Effector memory CD8-positive, alpha-beta T cell (primary cell): ENCODE results near the gene PITRM1.
"Not testable (repeated sequence)": the region's sequence is repeated elsewhere in the genome, so short reads cannot be mapped to it uniquely, and the experiment has no call there.

Experiments
- ATAC-seq: fragments of 150-1000 bp; cut with Tn5 transposase; replicated peaks from 2 replicates; pipeline ENCODE4 v1.10.0; 2021; ENCODE audit warnings: mild to moderate bottlenecking, moderate library complexity
- DNase-seq, 3 experiments: peaks; one replicate each; pipeline ENCODE4 v3.0.0; 2021
- H3K27ac Mint-ChIP-seq, 2 donors: one replicate each; pipeline ENCODE4 v1.8.0; 2022; ENCODE audit warnings: mild to moderate bottlenecking in 2 of 2, mixed read lengths in 2 of 2, moderate library complexity in 2 of 2
- H3K27me3 Mint-ChIP-seq, 2 donors: one replicate each; pipeline ENCODE4 v1.8.0; 2022; ENCODE audit warnings: mixed read lengths in 2 of 2
- H3K36me3 Mint-ChIP-seq: one replicate; pipeline ENCODE4 v1.8.0; 2022; ENCODE audit warnings: mild to moderate bottlenecking, moderate library complexity, mixed read lengths; ENCODE audit not compliant: insufficient read depth
- H3K4me1 Mint-ChIP-seq, 2 donors: one replicate each; pipeline ENCODE4 v1.8.0; 2022; ENCODE audit warnings: low read depth in 2 of 2, mixed read lengths in 2 of 2
- H3K4me3 Mint-ChIP-seq, 2 donors: one replicate each; pipeline ENCODE4 v1.8.0; 2022; ENCODE audit warnings: mild to moderate bottlenecking in 2 of 2, mixed read lengths in 2 of 2, moderate library complexity in 2 of 2
- H3K9me3 Mint-ChIP-seq, 2 donors: one replicate each; pipeline ENCODE4 v1.8.0; 2022; ENCODE audit warnings: mixed read lengths in 2 of 2

Gene PITRM1

DNA sequence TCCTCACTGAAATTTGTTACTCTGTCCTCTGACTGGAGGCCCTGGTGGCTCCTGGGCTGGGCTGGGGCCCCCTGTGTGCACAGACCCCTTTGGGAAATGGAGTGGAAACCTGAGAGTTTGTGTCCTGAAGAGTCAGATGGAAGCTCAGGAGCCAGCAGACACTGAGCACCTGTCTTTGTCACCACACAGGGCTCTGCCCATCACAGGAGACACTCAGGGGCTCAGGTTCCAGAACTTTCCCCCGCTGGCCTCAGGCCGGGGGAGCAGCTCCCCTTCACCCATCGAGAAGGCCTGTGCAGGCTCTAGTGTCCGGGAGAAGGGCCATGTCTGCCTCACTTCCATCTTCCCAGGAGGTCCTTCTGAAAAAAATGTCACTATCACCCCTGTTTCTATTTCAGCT, 22.3 kb upstream of the PITRM1 start:
- Mint-ChIP-seq H3K4me1 (peaks cover 24 to 25% of the 10 kb centered on the region in 2 donors), H3K36me3 (peaks cover 12% of the 10 kb centered on the region), H3K27ac (peak overlapping the region in 1 of 2 donors; percentile 22), H3K27me3 (peaks cover 36 to 39% of the 10 kb centered on the region in 2 donors), H3K4me3 (no peak overlapping the region), H3K9me3 (no peaks in the 10 kb centered on the region)
- ATAC-seq: no peak
- no peak for DNase-seq

DNA sequence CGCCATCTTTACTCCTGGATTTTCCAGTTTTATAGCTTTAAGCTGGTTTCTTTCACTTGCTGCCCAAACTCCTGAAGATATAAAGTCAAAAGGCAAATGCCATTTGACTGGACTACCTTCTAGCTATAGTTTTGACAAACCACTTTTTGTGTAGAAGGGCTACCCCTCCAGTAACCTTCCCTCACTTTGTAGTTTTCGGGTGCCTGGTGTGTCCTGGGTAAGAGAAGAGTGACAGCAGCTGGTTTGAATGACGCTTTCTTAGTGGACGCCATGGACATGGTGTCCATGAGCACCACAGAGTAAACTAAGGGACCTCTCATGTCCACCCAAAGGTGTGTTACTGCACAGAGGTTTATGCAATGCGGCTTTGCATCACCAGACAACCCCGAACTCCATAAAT, 21.2 kb upstream of the PITRM1 start:
- Mint-ChIP-seq H3K4me3 (no peak overlapping the region), H3K36me3 (peaks cover 10% of the 10 kb centered on the region), H3K27me3 (peaks cover 28 to 35% of the 10 kb centered on the region in 2 donors), H3K9me3 (no peaks in the 10 kb centered on the region), H3K27ac (no peak overlapping the region), H3K4me1 (peaks cover 18 to 19% of the 10 kb centered on the region in 2 donors)
- ATAC-seq (no peak), DNase-seq (no peak)

DNA sequence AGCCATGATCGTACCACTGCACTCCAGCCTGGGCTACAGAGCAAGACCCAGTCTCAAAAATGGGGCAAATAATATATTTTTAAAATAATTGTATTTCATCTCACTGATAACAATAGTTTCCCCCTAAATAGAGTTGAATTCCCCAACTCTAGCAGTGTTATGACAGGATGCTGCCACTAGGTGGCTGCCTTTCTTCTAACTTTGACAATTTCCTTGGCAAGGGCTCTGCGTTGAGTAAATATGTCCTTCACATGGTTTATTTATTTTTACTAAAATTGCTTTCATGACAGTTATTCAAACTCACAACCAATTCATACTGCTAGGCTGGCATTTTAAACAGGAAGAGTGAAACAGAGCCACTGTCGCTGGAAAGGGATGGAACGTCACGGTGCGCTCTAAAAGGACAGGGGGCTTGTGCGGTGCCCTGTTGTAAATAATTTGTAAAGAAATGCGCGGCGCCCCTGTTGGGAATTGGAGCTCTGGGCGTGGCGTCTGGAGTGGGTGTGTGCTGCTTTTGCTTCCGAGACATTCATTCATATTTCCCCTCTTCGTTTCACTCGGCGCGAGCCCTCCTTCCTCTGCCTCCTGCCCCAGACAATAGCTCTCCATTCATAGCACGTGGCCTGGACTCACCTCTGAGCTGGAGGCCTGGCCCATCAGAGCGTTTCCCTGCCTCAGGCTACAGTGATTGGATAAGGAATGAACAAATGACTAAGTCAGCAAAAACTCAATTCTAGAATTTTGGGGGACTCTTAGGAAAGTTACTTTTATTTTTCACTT, 20.5 kb upstream of the PITRM1 start:
- Mint-ChIP-seq H3K9me3 (no peaks in the 10 kb centered on the region), H3K4me3 (peak overlapping the region; percentile 19 to 45), H3K36me3 (peaks cover 6% of the 10 kb centered on the region), H3K27ac (no peak overlapping the region), H3K4me1 (peaks cover 11 to 13% of the 10 kb centered on the region in 2 donors), H3K27me3 (peaks cover 21 to 28% of the 10 kb centered on the region in 2 donors)
- peak; percentile 37 to 51 (median 37) for DNase-seq
- ATAC-seq: peak; percentile 26

DNA sequence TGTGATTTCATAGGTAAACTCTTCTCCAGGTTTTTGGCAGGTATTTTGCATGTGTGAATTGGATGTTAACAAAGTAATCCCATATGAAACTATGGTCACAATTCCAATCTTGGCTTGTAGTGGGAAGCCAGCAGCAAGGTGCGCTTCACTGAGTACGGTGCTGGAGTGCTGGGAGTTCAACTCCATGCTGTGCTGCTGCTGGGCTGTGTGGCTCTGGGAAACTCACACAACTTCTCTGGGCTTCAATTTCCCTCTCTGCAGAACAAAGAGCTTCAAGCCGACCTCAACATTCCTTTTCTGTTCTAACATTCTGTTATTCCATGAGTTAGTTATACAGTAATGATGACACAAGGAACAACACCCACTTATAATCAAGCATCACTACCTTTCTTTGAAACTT, 18.2 kb upstream of the PITRM1 start:
- Mint-ChIP-seq H3K36me3 (no peaks in the 10 kb centered on the region), H3K27me3 (peaks cover 23 to 35% of the 10 kb centered on the region in 2 donors), H3K9me3 (no peaks in the 10 kb centered on the region)

DNA sequence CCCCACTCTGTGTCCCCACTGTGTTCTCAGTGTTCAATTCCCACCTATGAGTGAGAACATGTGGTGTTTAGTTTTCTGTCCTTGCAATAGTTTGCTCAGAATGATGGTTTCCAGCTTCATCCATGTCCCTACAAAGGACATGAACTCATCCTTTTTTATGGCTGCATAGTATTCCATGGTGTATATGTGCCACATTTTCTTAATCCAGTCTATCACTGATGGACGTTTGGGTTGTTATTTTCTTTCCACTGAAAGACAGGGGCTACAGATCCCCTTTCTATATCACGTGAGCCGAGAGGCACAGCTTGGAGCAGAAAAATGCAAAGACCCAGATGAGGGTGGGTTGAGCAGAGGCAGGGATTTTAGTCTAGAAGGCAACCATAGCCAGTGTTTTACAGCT, 14.6 kb upstream of the PITRM1 start:
- not testable (repeated sequence) for H3K27ac Mint-ChIP-seq

More for the DNA sequence above, 18.2 kb upstream of the PITRM1 start:
- Mint-ChIP-seq H3K27ac (no peak overlapping the region), H3K4me3 (no peak overlapping the region), H3K4me1 (peaks cover 4 to 11% of the 10 kb centered on the region in 2 donors)
- no peak for ATAC-seq
- no peak for DNase-seq

DNA sequence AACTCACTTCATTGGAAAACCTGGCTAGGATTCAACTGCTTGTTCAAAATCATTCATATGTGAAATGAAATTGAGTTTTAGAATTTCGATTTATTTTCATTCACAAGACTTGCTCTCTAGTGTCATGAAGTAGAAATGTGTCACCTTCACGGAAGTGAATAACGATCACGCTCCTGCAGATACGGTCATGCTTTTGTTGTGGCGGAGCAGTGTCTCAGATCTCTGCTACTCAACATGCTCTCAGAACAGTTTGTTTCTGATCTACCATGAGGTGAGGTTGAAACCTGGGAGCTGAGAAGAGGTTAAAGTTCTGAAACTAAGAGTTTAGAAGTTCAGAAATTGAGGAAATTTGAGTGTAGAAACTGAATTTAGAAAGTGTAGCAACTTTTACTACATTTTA, 13.8 kb upstream of the PITRM1 start:
- DNase-seq (no peak), ATAC-seq (peak; percentile 55)
- peaks cover 35 to 47% of the 10 kb centered on the region in 2 donors for H3K27me3 Mint-ChIP-seq
- peaks cover 0 to 4% of the 10 kb centered on the region in 2 donors for H3K4me1 Mint-ChIP-seq
- H3K27ac Mint-ChIP-seq: no peak overlapping the region
- H3K36me3 Mint-ChIP-seq: no peaks in the 10 kb centered on the region
- no peaks in the 10 kb centered on the region for H3K9me3 Mint-ChIP-seq
- H3K4me3 Mint-ChIP-seq: no peak overlapping the region

More for the DNA sequence above, 14.6 kb upstream of the PITRM1 start:
- not testable (repeated sequence) for DNase-seq, H3K36me3 Mint-ChIP-seq, ATAC-seq, H3K9me3 Mint-ChIP-seq, H3K4me1 Mint-ChIP-seq, H3K4me3 Mint-ChIP-seq
- peaks cover 28 to 38% of the 10 kb centered on the region in 2 donors for H3K27me3 Mint-ChIP-seq

DNA sequence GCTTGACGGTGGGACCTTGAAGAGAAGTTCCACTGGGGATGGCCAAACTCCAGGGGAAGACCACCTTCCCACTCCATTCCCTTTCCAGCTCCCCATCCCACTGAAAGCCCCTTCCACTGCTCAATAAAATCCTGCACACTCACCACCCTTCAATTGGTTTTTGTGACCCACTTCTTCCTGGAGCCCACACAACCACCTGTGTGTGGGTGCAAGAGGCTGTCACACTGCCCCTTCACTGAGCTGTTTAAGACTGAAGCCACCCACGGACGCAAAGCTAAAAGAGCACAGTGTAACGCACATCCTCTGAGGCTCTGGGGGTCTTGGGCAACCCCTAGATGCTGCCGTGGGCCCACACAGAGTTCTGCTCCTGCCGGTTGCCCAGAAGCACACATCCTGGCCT, 12.8 kb upstream of the PITRM1 start:
- ATAC-seq: no peak
- no peak overlapping the region for H3K27ac Mint-ChIP-seq
- H3K4me1 Mint-ChIP-seq: peaks cover 0 to 4% of the 10 kb centered on the region in 2 donors
- H3K36me3 Mint-ChIP-seq: no peaks in the 10 kb centered on the region
- no peak for DNase-seq
- no peak overlapping the region for H3K4me3 Mint-ChIP-seq
- peaks cover 42 to 48% of the 10 kb centered on the region in 2 donors for H3K27me3 Mint-ChIP-seq
- H3K9me3 Mint-ChIP-seq: no peaks in the 10 kb centered on the region

DNA sequence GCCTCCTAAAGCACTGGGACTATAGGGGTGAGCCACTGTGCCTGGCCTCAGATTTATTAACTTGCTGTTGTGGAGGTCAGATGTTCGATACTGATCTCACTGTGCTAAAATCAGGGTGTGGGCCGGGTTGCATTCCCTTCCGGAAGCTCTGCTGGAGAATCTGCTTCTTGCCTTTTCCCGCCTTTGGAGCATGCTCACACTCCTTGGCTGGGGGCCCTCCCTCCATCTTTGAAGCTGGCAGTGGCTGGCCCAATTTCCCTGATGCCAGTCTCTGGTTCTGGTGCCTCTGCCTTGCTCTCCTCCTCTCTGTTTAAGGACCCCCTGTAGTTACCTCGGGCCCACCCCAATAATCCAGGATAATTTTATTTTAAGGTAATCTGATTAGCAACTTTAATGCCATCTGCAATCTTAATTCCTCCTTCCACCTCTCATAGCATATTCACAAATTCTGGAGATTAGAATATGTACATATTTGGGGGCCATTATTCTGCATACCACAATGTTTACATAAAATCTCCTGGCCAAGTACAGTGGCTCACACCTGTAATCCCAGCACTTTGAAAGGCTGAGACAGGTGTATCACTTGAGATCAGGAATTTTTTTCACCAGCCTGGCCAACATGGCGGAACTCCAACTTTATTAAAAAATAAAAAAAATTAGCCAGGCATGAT, 7.9 kb upstream of the PITRM1 start:
- Mint-ChIP-seq H3K36me3 (no peaks in the 10 kb centered on the region), H3K27ac (no peak overlapping the region), H3K4me3 (no peak overlapping the region), H3K4me1 (no peaks in the 10 kb centered on the region), H3K27me3 (peaks cover 34 to 40% of the 10 kb centered on the region in 2 donors), H3K9me3 (no peaks in the 10 kb centered on the region)
- no peak for DNase-seq
- ATAC-seq: no peak

DNA sequence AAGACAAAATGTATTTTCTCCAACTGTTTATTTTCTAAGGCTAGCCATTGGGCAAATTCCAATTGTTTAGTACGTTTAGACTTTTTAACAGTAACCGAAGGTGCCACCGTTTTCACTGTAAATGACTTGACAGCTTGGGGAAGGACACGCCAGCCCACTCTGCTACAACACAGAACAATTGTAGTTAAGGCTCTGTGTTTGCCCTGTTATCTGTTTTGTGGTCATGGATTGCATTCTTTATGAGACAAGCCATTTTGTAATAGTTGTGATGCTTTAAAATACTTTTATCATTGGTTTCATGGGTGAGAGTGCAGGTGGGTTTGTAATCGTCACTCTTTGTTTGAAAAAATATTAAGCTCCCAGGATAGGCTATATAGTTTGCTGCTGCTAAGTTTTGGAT, 6.6 kb upstream of the PITRM1 start:
- Mint-ChIP-seq H3K36me3 (peaks cover 3% of the 10 kb centered on the region), H3K27me3 (peaks cover 33 to 34% of the 10 kb centered on the region in 2 donors), H3K27ac (no peak overlapping the region), H3K4me1 (no peaks in the 10 kb centered on the region), H3K9me3 (no peaks in the 10 kb centered on the region), H3K4me3 (no peak overlapping the region)
- DNase-seq (no peak), ATAC-seq (no peak)

DNA sequence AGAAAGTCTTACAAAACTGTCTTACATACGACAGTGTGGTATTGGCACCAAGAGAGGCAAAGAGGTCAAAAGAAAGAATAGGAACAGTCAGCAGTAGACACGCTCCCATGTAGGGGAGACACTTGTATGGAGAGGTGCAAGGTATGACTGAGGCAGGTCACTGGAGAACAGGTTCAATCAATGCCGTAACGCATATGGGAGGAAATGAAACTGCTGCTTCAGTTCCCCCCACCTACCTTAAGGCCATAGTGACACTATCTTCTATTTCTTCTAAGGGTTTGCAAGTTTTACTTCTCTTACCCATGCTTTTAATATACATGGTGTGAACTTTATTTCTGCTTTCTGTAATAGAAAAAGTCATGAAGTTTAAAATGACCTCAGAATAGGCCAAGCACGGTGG, 5.5 kb upstream of the PITRM1 start:
- DNase-seq (no peak), ATAC-seq (no peak)
- Mint-ChIP-seq H3K9me3 (peaks cover 0 to under 1% of the 10 kb centered on the region in 2 donors), H3K27ac (no peak overlapping the region), H3K36me3 (peaks cover 3% of the 10 kb centered on the region), H3K4me1 (peaks cover 1 to 4% of the 10 kb centered on the region in 2 donors), H3K4me3 (no peak overlapping the region), H3K27me3 (peaks cover 28 to 29% of the 10 kb centered on the region in 2 donors)

DNA sequence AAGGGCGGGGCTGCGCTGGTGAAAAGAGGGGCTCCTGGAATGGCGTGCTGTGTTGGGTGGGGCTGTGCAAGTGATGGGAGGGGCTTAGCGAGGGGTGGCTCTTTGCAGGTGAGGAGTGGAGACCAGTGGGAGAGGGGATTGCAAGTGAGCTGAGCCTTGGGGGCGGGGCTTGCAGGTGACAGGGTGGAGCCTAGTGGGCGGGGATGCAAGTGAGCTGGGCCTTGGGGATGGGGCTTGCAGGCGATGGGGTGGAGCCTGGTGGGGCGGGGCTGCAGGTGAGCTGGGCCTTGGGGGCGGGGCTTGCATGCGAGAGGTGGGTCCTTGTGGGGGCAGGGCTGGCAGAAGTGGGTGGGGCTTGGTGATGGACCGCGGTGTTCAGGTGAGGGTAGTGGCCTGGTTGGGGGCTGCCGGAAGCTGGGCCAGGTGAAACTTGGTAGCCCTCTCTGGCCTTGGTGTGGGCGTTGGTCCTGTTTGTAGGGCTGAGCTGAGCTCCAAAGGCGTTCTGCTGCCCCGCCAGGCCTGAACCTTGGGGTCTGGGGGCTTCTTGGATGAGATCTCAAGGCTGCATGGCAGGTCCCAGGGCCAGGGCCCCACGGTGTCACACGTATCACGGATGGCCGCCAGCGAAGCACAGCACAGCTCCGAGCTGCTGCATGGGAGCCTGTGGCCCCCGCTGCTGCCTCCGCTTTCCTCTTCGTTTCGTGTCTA, 743 bp upstream of the PITRM1 start:
- peak overlapping the region; percentile 26 to 44 for H3K27ac Mint-ChIP-seq
- no peaks in the 10 kb centered on the region for H3K27me3 Mint-ChIP-seq
- no peak for DNase-seq
- peaks cover 0 to 1% of the 10 kb centered on the region in 2 donors for H3K9me3 Mint-ChIP-seq
- peak; percentile 30 for ATAC-seq
- H3K4me3 Mint-ChIP-seq: peak overlapping the region; percentile 71 to 75
- peaks cover 13% of the 10 kb centered on the region for H3K36me3 Mint-ChIP-seq
- peaks cover 9 to 22% of the 10 kb centered on the region in 2 donors for H3K4me1 Mint-ChIP-seq

DNA sequence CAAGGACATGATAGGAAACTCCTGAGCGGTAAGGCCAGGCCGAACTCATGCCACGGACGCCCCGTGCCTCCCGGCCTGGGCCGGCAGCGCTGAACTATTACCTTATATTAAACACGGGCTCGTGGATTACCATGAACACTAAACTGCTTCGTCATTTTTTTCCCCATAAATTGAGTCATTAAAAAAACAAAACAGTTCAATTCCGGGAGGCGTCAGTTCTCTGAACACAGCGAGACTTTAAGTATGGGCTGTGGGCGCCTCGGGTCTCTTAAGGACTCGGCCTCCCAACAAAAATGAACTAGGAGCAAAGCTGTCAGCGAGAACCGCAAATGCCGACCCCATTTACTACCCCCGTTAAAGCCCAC, 519 bp downstream of the PITRM1 start:
- Mint-ChIP-seq H3K4me3 (peak overlapping the region; percentile 71 to 75), H3K36me3 (peaks cover 23% of the 10 kb centered on the region), H3K27ac (peak overlapping the region; percentile 26 to 44), H3K9me3 (peaks cover 0 to 1% of the 10 kb centered on the region in 2 donors), H3K4me1 (peaks cover 9 to 26% of the 10 kb centered on the region in 2 donors), H3K27me3 (no peaks in the 10 kb centered on the region)
- DNase-seq (no peak), ATAC-seq (no peak)

DNA sequence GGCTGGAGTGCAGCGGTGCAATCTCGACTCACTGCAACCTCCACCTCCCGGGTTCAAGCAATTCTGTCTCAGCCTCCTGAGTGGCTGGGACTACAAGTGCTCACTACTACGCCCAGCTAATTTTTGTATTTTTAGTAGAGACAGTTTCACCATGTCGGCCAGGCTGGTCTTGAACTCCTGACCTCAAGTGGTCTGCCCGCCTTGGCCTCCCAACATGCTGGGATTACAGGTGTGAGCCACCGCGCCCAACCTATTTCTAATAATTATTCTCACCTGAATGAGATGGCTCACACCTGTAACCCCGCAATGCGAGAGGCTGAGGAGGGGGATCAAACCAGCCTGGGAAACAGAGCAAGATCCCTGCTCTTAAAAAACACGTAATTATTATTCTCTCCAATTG, 1.1 kb downstream of the PITRM1 start:
- H3K4me3 Mint-ChIP-seq: peak overlapping the region; percentile 71 to 75

More for the DNA sequence above, 1.1 kb downstream of the PITRM1 start:
- not testable (repeated sequence) for DNase-seq, ATAC-seq, H3K9me3 Mint-ChIP-seq, H3K27me3 Mint-ChIP-seq
- peaks cover 26% of the 10 kb centered on the region for H3K36me3 Mint-ChIP-seq
- peak overlapping the region; percentile 26 to 44 for H3K27ac Mint-ChIP-seq
- H3K4me1 Mint-ChIP-seq: peaks cover 9 to 26% of the 10 kb centered on the region in 2 donors
